ENCODE results near the gene KLK7.
A peak's percentile ranks its signal among the peaks of the same experiment; 100 is the strongest.
"Not testable (repeated sequence)": the region's sequence is repeated elsewhere in the genome, so short reads cannot be mapped to it uniquely, and the experiment has no call there.

KLK7 gene

GRCh38 chr19:51010066-51010795 is 26.5 kb upstream of the KLK7 start:
- no peak for DNase-seq (ENCODE audit: low spot score)

GRCh38 chr19:51009061-51009891 is 25.6 kb upstream of the KLK7 start:
- no peak for DNase-seq (ENCODE audit: low spot score)

GRCh38 chr19:51007488-51007887 is 23.8 kb upstream of the KLK7 start:
- no peak for DNase-seq (ENCODE audit: low spot score)

GRCh38 chr19:51006406-51006805 is 22.7 kb upstream of the KLK7 start:
- DNase-seq (ENCODE audit: low spot score), result no peak

- no peak for DNase-seq (ENCODE audit: low spot score)
These were observed 21.5 kb upstream of the KLK7 start for GRCh38 chr19:51005248-51005647.

- DNase-seq (ENCODE audit: low spot score), result no peak
These were observed 19.6 kb upstream of the KLK7 start for GRCh38 chr19:51003316-51003715.

- DNase-seq (ENCODE audit: low spot score), result peak; percentile 70
These were observed 19.0 kb upstream of the KLK7 start for GRCh38 chr19:51002542-51003311.

GRCh38 chr19:51002089-51002532 is 18.4 kb upstream of the KLK7 start:
- DNase-seq (ENCODE audit: low spot score), result no peak

- DNase-seq (ENCODE audit: low spot score), result no peak
These were observed 17.8 kb upstream of the KLK7 start, which contains the start of gene KLK8 for GRCh38 chr19:51001515-51001914. KLK8 (minus strand) TSS chr19:51001604; CDS start chr19:51001167, 437 bp downstream.

GRCh38 chr19:51000981-51001380 is 17.3 kb upstream of the KLK7 start:
- no peak for DNase-seq (ENCODE audit: low spot score)

GRCh38 chr19:51000426-51000825 is 16.7 kb upstream of the KLK7 start:
- DNase-seq (ENCODE audit: low spot score), result no peak

- no peak for DNase-seq (ENCODE audit: low spot score)
These were observed 15.0 kb upstream of the KLK7 start for GRCh38 chr19:50998686-50999085.

GRCh38 chr19:50998061-50998460 is 14.3 kb upstream of the KLK7 start:
- no peak for DNase-seq (ENCODE audit: low spot score)

GRCh38 chr19:50994129-50994528 is 10.4 kb upstream of the KLK7 start:
- peak; percentile 94 for DNase-seq (ENCODE audit: low spot score)

GRCh38 chr19:50992666-50993035 is 8.9 kb upstream of the KLK7 start:
- no peak for DNase-seq (ENCODE audit: low spot score)

- not testable (repeated sequence) for DNase-seq (ENCODE audit: low spot score)
These were observed 699 bp upstream of the KLK7 start for GRCh38 chr19:50984416-50984815.

- no peak for DNase-seq (ENCODE audit: low spot score)
These were observed 1.5 kb downstream of the KLK7 start for GRCh38 chr19:50982186-50982585.

GRCh38 chr19:50981587-50982146 is 2.0 kb downstream of the KLK7 start:
- DNase-seq (ENCODE audit: low spot score), result no peak

GRCh38 chr19:50980208-50980607 is 3.5 kb downstream of the KLK7 start:
- DNase-seq (ENCODE audit: low spot score), result no peak

GRCh38 chr19:50979758-50980157 is 4.0 kb downstream of the KLK7 start:
- DNase-seq (ENCODE audit: low spot score), result no peak

- no peak for DNase-seq (ENCODE audit: low spot score)
These were observed 4.8 kb downstream of the KLK7 start for GRCh38 chr19:50978772-50979390.

- DNase-seq (ENCODE audit: low spot score), result no peak
These were observed 6.1 kb downstream of the KLK7 start for GRCh38 chr19:50977626-50978025.
